ENCODE data around the gene PACSIN1. TPM values are rescaled to one million over a fixed set of nuclear protein-coding genes. Genes with fewer than 3 reads are reported as not detected.

The PACSIN1 gene
- total RNA-seq, 5 donors from 2014 or later (not counting 1 experiment from before 2014, with no cell fraction given) = 0.86 to 3.2 (median 2.4) TPM

- H3K27me3 ChIP-seq (replicated peaks in 1 of 2; ENCODE audit: control insufficient read depth in 2 of 2, extremely low read depth in 1 of 2, insufficient read depth in 2 of 2, low read length in 1 of 2) = no peaks in the 10 kb centered on the region
- Mint-ChIP-seq H3K36me3 (peaks cover 8% of the 10 kb centered on the region), H3K9me3 (no peaks in the 10 kb centered on the region), H3K4me3 (no peak overlapping the region), H3K27ac (no peak overlapping the region), H3K4me1 (peaks cover 0 to 8% (median 2%) of the 10 kb centered on the region in 3 donors), H3K27me3 (no peaks in the 10 kb centered on the region)
- H3K9me3 ChIP-seq = no peaks in the 10 kb centered on the region
- no peak for ATAC-seq (replicated peaks in 1 of 4)
- H3K4me3 ChIP-seq (ENCODE audit: control insufficient read depth in 1 of 2, extremely low read depth in 1 of 2, low read length in 1 of 2) = no peak overlapping the region
- DNase-seq = no peak
- peaks cover 14 to 25% of the 10 kb centered on the region in 2 donors for H3K36me3 ChIP-seq (ENCODE audit: control insufficient read depth in 2 of 2, extremely low read depth in 1 of 2, insufficient read depth in 1 of 2, low read length in 1 of 2)
- ChIA-PET CTCF (no interaction called here), POLR2A (no interaction called here)
- 89% methylated on average over 4 of the region's 5 CpGs for WGBS (ENCODE audit: insufficient coverage)
- no peaks in the 10 kb centered on the region for H3K4me1 ChIP-seq (ENCODE audit: control insufficient read depth in 1 of 2, extremely low read depth in 1 of 2, insufficient read depth in 2 of 2, low read length in 2 of 2)
- no peak overlapping the region for H3K27ac ChIP-seq (ENCODE audit: low read length)
Measured at GRCh38 chr6:34583861-34584604, 118.2 kb downstream of the PACSIN1 start.

GRCh38 chr6:34584694-34585093 lies 118.8 kb downstream of the PACSIN1 start:
- ChIA-PET POLR2A (no interaction called here), CTCF (no interaction called here)
- no peaks in the 10 kb centered on the region for H3K4me1 ChIP-seq (ENCODE audit: control insufficient read depth in 1 of 2, extremely low read depth in 1 of 2, insufficient read depth in 2 of 2, low read length in 2 of 2)
- H3K36me3 ChIP-seq (ENCODE audit: control insufficient read depth in 2 of 2, extremely low read depth in 1 of 2, insufficient read depth in 1 of 2, low read length in 1 of 2) = peaks cover 15 to 31% of the 10 kb centered on the region in 2 donors
- H3K27me3 ChIP-seq (replicated peaks in 1 of 2; ENCODE audit: control insufficient read depth in 2 of 2, extremely low read depth in 1 of 2, insufficient read depth in 2 of 2, low read length in 1 of 2) = no peaks in the 10 kb centered on the region
- DNase-seq = no peak
- H3K27ac Mint-ChIP-seq = peak overlapping the region in 1 of 2 donors; percentile 7
- H3K27me3 Mint-ChIP-seq = no peaks in the 10 kb centered on the region
- WGBS (ENCODE audit: insufficient coverage) = 98% methylated on average over 9 of the region's 9 CpGs
- H3K27ac ChIP-seq (ENCODE audit: low read length) = no peak overlapping the region
- no peaks in the 10 kb centered on the region for H3K9me3 Mint-ChIP-seq
- no peak overlapping the region for H3K4me3 Mint-ChIP-seq
- H3K4me1 Mint-ChIP-seq = peaks cover under 1 to 8% (median 2%) of the 10 kb centered on the region in 3 donors
- no peak overlapping the region for H3K4me3 ChIP-seq (ENCODE audit: control insufficient read depth in 1 of 2, extremely low read depth in 1 of 2, low read length in 1 of 2)
- no peaks in the 10 kb centered on the region for H3K9me3 ChIP-seq
- H3K36me3 Mint-ChIP-seq = peaks cover 12% of the 10 kb centered on the region
- ATAC-seq (replicated peaks in 1 of 4) = no peak

Other genes with a start within 250 kb of the PACSIN1 start
- 100 to 1,000 TPM in 4 of 5 donors, 10 to 100 TPM in 1; 92.8 to 119 (median 104) TPM for gene HMGA1, start 229.2 kb upstream of the PACSIN1 start, total RNA-seq
- gene SMIM29, start 217.1 kb upstream of the PACSIN1 start, total RNA-seq = 10 to 100 TPM; 16.4 to 33.8 (median 30.5) TPM
- gene NUDT3, start 73.4 kb upstream of the PACSIN1 start, total RNA-seq = 10 to 100 TPM; 23.5 to 31.0 (median 28.9) TPM
- 1,000 to 10,000 TPM; 2,352 to 2,733 (median 2,512) TPM for gene RPS10, start 40.0 kb upstream of the PACSIN1 start, total RNA-seq
- under 1 TPM in 3 of 5 donors, not detected in 2; 0.15 to 0.35 (median 0.30) TPM for gene SPDEF, start 90.3 kb downstream of the PACSIN1 start, total RNA-seq
- 10 to 100 TPM; 61.0 to 76.6 (median 65.1) TPM for gene ILRUN, start 230.7 kb downstream of the PACSIN1 start, total RNA-seq